Activated CD8-positive, alpha-beta memory T cell treated with anti-CD3 and anti-CD28 coated beads for 4 hours (primary cell): ENCODE data around the gene PRKAG2.

ENCODE experiments used
- DNase-seq, 2 donors: peaks; one replicate each; pipeline ENCODE4 v3.0.0-alpha.2; 2020; ENCODE audit warnings: low read depth in 2 of 2

Gene PRKAG2

DNA sequence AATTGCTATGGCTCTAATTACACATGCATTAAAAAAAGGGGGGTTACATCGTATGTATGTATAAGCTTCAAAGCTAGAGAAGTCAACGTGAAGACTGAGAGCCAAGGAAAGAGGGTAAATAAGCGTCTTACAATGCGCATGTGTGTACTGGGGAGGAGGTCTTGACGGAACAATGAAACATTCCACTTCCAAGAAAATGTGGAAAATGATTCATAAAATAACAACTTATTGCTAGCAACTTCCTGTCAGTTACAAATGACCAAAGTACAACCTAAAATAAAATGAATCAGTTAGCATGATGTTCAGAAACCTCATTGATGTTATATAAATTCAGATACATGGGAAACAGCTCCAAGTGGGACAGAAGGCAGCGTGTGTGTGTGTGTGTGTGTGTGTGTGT, 253.1 kb downstream of the PRKAG2 start:
- no peak for DNase-seq

DNA sequence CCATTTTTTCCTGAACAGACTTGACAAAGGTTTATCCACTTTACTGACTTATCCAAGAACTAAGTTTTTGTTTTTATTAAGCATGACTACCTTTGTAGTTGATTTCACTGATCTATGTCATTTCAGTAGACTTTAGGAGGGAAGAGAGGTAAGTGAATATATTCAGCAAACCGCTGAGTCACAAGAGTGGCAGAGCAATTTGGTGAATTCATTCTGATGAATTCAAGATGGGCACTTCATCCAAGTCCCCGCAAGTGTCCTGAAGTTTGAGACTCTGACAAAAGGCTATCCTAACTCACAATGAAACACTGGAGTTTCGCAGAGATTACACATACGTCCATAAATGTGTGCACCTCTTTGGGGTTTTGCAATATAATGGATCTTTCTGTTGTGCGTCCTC, 255.0 kb downstream of the PRKAG2 start:
- no peak for DNase-seq

DNA sequence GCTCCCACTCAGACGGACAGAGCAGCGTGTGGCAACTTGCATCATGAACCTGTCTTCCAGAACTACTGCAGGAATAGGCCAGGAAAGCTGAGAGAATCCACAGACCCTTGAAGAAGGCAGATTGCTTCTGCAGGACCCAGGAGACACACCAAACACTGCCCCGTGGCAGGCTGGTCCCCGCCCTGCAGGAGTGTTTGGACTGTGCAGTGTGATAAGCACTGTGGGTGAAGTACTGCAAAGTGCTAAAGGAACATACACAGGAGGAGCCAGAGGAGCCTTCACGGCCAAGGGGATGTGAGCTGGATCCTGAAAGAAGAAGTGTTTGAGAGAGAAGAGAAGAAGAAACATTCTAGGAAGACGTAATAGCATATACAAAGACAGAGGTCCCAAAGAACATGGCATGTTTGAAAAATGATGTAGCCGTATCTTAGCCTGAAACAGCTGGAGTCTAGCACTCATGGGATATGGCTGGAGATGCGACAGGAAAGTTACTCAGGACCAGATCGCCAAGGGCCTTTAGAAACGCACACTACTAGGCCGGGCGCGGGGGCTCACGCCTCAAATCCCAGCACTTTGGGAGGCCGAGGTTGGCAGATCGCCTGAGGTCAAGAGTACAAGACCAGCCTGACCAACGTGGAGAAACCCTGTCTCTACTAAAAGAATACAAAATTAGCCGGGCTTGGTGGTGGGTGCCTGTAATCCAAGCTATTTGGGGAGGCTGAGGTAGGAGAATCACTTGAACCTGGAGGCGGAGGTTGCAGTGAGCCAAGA, 260.3 kb downstream of the PRKAG2 start:
- no peak for DNase-seq

DNA sequence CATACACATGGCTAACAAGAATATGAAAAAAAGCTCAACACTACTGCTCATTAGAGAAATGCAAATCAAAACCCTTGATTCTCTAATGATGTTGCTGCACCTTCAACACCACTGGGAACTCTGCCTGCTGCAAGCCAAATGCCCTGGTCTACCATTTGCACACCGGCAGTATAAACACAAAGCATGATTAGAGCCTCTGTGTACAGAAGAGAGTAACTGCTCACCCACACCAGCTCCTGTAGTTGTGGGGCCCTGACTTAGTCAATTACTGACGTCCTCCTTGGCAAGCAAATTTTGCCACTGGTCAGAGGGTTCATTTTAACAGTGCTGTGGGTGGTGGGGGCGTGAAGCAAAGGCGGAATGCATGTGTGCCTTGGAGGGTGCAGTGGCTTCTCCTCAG, 261.1 kb downstream of the PRKAG2 start:
- DNase-seq: no peak

DNA sequence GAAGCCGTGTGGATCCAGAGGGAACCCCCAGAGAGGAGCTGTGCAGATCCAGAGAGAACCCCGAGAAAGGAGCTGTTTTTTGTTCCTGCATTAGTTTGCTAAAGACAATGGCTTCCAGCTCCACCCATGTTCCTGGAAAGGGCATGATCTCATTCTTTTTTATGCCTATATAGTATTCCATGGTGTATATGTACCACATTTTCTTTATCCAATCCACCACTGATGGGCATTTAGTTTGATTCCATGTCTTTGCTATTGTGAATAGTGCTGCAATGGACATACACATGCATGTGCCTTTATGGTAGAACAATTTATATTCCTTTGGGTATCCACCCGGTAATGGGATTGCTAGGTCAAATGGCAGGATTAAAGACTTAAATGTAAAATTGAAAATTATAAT, 261.9 kb downstream of the PRKAG2 start:
- DNase-seq: no peak

DNA sequence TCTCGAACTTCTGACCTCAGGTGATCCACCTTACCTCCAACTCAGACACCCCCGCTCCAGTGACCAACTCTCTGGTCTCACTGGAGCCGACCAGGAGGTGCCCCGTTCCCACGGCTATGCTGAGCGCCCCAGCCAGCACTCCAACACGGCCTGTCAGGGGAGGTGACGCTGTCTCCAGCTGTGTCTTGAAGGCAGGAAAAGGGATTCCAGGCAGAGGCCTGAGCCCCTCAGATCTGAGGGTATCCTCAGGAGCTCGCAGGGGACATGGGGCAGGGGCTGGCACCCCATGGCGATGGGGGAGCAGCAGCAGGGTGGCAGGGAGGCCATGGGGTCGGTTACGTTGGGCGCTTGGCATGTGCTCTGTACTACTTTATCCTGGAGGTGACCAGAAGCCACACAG, 262.9 kb downstream of the PRKAG2 start:
- no peak for DNase-seq

DNA sequence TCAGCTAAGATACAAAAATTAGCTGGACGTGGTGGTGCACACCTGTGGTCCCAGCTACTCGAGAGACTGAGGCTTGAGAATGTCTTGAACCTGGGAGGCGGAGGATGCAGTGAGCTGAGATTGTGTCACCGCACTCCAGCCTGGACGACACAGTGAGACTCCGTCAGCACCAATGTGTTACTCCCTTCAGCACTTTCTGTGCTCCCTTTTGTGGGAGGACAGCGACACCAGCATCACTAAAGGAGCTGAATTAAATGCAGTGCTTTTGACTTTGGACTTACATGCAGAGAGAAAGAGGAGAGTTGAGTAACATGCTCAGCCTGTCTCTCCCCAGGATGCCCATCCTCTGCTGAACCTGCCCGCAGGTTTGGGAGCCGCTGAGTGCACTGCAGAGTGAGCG, 265.0 kb downstream of the PRKAG2 start:
- no peak for DNase-seq

DNA sequence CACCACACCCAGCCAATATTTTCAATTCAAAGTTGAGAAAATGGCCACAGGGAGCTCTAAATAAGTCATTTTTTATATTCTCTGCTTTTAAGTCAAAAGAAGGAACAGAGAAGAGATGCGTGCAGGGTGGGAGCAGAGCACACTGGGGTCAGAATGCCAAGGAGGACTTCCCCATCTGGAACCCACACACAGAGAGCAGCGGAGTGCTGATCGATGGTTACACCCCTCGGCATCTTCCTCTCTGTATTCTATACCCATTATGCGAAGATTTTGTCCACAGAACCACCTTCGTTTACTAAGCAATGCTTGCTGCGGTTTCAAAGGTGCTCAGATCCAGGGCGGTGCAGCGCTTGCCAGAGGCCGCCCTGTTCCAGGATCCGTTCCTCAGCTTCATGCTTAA, 265.9 kb downstream of the PRKAG2 start:
- DNase-seq: no peak

DNA sequence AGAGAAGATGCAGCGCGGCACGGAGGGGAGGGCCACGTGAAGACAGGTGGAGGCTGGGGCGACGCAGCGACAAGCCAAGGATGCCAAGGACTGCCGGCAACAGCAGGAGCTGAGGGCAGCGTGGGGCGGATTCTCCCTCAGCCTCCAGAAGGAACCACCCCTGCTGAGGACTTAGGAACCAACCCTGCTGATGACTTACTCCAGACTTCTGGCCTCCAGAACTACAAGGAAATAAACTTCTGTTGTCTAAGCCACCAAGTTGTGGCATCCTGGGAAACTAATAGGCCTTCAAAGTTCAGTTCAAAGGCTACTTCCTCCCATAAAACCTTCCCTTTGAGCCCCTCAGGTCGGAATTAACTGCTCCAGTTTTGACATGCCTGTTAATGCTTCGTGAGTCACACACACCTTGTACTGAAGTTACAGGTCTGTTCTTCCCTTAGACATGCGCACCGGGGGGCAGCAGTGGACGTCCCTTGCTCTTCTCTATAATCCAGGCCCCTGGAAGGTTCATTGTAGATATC, 268.8 kb downstream of the PRKAG2 start:
- DNase-seq: no peak

DNA sequence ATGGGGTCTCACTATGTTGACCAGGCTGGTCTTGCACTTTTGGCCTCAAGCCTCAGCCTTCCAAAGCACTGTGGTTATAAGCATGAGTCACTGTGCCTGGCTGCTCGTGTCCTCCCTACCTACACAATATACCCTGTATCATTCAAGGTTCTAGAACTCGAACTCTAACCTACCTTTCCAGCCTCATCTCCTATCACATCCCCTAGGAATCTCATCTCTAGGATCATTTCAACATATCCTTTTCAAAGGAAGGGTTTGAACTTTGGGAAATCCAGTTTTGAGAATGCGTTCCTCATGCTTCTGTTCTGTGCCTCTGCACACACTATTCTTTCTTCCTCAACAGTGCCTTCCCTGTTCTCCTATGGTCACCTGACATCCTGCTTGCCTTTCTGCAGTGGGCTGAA, 269.4 kb downstream of the PRKAG2 start:
- no peak for DNase-seq

DNA sequence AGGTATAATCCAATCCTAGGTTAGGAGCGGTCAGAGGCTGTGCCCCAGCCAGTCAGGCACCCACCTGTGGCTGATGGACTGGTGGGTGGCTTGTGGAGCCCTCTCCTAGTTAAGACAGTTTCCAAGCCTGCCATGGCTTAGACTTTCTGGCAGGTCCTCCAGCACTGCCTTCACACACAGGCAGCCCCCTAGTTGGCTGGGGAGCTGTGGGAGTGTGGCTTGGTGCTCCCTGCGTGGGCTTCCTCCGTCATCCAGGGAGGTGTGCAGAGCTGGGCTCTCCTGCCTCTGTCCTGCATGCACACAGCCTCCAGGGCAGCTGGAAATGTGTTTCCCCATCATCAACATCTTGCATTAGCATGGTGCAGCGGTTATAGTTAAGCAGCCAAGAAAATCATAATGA, 273.0 kb downstream of the PRKAG2 start:
- no peak for DNase-seq

DNA sequence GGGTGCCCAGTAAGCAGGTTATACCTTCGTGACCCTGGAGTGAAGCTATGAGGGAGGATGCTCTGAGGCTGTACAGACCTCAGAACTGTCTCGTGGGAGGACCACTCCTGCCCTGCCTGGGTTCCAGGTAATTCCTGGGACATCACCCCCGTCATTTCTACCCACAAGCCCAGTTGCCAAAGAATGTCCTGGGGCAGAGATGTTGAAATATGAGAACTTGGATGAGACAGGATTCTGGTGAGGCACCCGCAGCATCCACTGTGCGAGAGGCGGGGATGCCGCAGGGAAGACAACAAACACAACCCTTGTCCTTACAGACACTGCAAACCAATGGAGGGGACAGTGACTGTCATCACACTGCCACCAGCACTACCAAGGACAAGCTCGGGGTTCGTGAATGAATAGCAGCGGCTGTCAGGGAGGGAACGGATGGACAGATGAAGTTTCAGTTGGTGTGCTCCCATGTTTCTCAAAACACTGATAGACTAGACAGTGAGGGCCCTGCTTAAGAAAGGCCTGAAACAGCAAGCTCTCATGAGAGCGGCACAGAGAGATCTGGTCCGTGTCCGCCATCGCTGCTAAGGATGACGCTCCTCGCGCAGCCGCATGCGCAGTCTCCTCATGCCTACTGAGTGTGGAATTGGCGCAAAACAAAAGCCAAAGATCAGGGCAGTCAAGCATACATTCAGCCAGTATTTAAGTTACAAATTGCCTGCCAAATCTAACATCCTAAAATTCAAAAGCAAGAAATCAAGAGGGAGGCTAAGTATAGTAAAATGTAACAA, 275.2 kb downstream of the PRKAG2 start:
- DNase-seq: no peak

DNA sequence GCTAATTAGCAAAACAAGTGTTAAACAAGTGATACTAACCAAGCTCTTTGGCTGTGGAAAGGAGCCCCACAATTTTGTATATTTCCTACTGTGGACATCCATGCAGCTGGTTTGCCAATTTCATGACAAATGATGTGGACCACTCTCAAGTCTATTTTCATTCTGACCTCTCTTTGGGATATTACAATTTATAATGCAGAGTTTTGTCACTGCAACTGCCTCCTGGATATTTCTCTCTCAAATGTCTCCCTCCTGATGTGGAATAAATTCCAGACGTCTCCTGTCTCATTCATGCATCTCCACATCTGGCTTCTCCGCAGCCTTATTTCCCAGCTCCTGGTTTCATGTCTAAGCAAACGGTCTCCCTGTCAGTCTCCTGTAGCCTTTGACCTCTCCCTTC, 276.6 kb downstream of the PRKAG2 start:
- no peak for DNase-seq

DNA sequence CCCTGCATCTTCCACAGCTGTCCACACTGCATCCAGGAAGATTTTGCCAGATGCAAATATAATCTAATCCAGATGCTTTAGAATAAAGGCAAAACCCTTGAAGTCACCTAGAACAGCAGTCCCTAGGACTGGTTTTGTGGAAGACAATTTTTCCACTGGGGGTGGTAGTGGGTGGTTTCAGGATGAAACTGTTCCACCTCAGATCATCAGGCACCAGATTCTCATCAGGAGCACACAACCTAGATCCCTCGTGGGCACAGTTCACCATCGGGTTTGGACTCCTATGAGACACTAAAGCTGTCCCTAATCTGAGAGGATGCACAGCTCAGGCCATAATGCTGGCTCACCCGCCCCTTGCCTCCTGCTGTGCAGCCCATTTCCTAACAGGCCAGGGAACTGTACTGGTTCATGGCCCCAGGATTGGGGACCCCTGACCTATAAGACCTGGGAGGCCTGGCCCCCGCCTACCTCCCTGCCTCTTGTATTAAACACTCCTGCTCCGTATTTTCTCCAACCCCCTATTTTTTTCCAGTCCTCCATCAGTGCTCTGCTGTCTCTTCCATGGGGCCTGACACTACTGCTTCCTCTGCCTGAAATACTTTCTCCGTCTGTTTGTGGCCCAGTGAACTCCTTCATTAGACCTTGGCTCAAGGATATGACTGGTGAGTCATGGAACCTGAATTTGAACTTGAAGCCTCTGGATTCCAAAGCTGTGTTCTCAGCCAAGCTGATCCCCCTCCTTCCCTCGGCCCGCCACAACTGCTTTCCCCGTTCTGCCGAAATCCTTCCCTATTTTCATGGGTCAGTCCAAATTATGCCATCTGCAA, 277.3 kb downstream of the PRKAG2 start:
- no peak for DNase-seq

DNA sequence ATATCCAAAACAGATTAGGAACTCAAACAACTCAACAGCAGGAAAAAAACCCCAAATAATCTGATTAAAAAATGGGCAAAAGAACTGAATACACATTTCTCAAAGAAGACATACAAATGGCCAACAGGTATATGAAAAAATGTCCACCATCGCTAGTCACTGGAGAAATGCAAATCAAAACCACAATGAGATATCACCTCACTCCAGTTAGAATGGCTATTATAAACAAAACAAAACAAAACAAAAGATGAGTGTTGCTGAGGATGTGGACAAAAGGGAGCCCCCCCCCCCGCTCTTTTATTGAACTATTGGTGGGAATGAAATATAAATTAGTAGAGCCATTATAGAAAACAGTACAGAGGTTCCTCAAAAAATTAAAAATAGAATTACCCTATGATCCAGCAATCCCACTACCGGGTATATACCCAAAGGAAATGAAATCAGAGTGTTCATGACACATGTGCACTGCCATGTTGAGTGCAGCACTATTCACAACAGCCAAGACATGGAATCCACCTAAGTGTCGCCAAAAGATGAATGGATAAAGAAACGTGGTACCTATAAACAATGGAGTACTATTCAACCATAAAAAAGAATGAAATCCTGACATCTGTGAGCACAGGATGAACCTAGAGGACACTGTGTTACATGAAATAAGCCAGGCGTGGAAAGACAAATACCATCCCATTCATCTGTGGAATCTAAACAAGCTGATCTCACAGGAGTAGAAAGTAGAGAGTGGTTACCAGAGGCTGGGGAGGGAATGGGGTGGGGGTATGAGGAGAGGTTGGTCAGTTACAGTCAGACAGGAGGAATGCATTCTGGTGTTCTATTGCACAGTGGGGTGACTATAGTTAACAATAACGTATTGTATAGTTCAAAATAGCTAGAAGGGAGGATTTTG, 279.1 kb downstream of the PRKAG2 start:
- DNase-seq: no peak

DNA sequence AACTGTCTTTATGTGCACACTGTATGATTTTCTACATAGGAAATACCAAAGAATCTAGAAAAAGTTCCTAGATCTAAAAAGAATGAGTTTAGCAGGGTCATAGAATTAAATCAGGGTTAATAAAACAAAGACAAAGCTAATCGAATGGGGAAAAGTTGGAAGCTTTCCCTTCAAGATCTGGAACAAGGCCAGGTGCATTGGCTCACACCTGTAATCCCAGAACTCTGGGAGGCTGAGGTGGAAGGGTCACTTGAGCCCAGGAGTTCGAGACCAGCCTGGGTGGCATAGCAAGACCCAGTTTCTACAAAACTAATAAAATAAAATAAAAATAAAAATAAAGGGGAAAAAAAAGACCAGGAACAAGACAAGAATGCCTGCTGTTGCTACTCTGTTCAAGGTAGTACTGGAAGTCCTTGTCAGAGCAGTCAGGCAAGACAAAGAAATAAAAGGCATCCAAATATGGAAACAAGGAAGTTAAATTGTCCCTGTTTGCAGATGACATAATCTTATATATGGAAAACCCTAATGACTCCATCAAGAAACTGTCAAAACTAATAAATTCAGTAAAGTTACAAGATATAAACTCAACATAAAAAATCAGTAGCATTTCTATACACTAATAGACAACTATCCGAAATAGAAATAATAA, 281.1 kb downstream of the PRKAG2 start:
- no peak for DNase-seq

DNA sequence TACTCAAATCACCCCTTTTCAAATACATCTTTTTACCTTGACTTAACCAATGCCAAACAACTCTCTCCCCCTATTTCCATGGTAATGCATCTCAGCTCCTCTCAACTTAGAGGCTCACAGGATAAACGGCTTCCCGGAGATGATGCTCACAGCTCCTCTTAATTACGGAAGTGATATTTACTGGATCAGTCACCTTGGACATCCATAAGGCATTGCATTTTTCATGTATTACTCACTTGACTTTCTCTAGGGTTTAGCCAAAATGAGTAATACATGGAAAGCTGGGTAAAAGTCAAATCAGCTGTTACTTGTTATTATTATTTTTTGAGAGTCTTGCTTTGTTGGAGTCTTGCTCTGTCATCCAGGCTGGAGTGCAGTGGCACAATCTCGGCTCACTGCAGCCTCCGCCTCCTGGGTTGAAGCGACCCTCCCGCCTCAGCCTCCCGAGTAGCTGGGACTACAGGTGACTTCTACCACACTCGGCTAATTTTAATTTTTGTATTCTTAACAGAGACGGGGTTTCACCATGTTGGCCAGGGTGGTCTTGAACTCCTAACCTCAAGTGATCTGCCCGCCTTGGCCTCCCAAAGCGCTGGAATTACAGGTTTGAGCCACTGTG, 283.9 kb downstream of the PRKAG2 start:
- DNase-seq: no peak

DNA sequence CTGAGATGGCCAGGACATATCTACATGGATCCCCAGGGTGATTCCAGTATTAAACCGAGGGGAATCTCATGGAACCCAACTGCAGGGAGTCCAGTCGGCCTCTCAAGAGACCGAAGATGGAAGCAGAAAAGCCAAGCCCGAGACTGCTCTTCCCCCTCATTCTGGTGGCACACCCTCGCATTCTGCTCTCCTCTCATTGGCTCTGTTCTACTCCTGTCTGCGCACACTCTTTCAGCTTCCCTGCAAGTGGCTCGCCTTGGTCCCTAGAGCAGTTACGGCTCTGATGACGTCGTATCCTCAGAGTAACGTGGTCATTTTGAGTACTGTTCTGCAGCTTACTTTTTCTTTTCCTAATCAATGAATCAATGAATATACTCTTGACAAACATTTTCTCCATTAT, 284.6 kb downstream of the PRKAG2 start:
- no peak for DNase-seq

DNA sequence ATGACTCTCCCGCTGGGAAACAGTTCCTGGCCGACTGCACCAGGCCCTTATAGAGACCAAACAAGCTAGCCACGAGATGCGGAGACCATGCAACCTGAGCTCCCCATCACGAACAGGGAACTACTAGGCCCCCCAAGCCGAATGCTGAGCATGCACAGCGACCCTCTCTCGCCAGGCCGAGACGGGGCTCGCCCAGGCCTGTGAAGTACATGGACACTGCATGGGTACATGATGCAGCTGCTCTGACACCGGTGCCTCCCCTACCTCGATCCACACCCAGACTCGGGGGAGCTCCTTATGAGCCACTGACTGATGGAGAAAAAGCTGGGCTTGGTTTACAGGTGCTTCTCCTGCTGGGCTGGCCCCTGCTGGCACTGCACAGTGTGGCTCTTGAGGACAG, 285.0 kb downstream of the PRKAG2 start:
- DNase-seq: no peak
